RWPE2 (cell line): Measurements from ENCODE around the gene COL4A1.

Experiments used
- ATAC-seq: fragments of 200-7000 bp; cut with Tn5 transposase; 3 replicates; pipeline ENCODE4 v1.9.1; 2021; ENCODE audit warnings: low read depth
- DNase-seq: peaks from one replicate; pipeline ENCODE4 v3.0.0-alpha.2; 2020; ENCODE audit warnings: low spot score
- H3K27ac ChIP-seq: fragments of 450-650 bp; 2 replicates; pipeline ENCODE4 v1.5.1; 2017; ENCODE audit warnings: mild to moderate bottlenecking; ENCODE audit not compliant: poor library complexity, severe bottlenecking
- H3K27me3 ChIP-seq: fragments of 250-450 bp; sonication (Bioruptor Pico); 2 replicates; pipeline ENCODE4 v1.5.1; 2021; ENCODE audit warnings: mild to moderate bottlenecking, moderate library complexity; ENCODE audit not compliant: insufficient read depth, poor library complexity, severe bottlenecking
- H3K36me3 ChIP-seq: fragments of 250-450 bp; sonication (Bioruptor Pico); 2 replicates; pipeline ENCODE4 v1.5.1; 2020; ENCODE audit warnings: low read depth, mild to moderate bottlenecking, moderate library complexity
- H3K4me1 ChIP-seq: fragments of 250-450 bp; sonication (Bioruptor Pico); 2 replicates; pipeline ENCODE4 v1.5.1; 2021; ENCODE audit warnings: mild to moderate bottlenecking, moderate library complexity; ENCODE audit not compliant: insufficient read depth, poor library complexity, severe bottlenecking
- H3K4me3 ChIP-seq: fragments of 250-450 bp; sonication (Bioruptor Pico); 2 replicates; pipeline ENCODE4 v1.5.1; 2021; ENCODE audit warnings: mild to moderate bottlenecking, moderate library complexity; ENCODE audit not compliant: severe bottlenecking
- H3K9me3 ChIP-seq: fragments of 250-450 bp; sonication (Bioruptor Pico); 2 replicates; pipeline ENCODE4 v1.5.1; 2021; ENCODE audit warnings: mild to moderate bottlenecking, moderate library complexity; ENCODE audit not compliant: severe bottlenecking
- TF ChIP-seq, protein P1 (sequence below): fragments of 450-650 bp; IDR thresholded peaks from one replicate; pipeline ENCODE4 v1.5.1; 2017; ENCODE audit warnings: mild to moderate bottlenecking, moderate library complexity; ENCODE audit not compliant: poor library complexity, severe bottlenecking

The COL4A1 gene

GRCh38 chr13:110152351-110152750 lies 154.6 kb downstream of the COL4A1 start:
- TF ChIP-seq, protein P1, sequence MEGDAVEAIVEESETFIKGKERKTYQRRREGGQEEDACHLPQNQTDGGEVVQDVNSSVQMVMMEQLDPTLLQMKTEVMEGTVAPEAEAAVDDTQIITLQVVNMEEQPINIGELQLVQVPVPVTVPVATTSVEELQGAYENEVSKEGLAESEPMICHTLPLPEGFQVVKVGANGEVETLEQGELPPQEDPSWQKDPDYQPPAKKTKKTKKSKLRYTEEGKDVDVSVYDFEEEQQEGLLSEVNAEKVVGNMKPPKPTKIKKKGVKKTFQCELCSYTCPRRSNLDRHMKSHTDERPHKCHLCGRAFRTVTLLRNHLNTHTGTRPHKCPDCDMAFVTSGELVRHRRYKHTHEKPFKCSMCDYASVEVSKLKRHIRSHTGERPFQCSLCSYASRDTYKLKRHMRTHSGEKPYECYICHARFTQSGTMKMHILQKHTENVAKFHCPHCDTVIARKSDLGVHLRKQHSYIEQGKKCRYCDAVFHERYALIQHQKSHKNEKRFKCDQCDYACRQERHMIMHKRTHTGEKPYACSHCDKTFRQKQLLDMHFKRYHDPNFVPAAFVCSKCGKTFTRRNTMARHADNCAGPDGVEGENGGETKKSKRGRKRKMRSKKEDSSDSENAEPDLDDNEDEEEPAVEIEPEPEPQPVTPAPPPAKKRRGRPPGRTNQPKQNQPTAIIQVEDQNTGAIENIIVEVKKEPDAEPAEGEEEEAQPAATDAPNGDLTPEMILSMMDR: no peak
- no peaks in the 10 kb centered on the region for H3K4me1 ChIP-seq
- DNase-seq (no peak), ATAC-seq (no peak)
- H3K4me3 ChIP-seq: no peak overlapping the region
- no peak overlapping the region for H3K27ac ChIP-seq
- peaks cover 49% of the 10 kb centered on the region for H3K36me3 ChIP-seq
- no peaks in the 10 kb centered on the region for H3K9me3 ChIP-seq
- no peaks in the 10 kb centered on the region for H3K27me3 ChIP-seq

- TF ChIP-seq, protein P1: no peak
- no peaks in the 10 kb centered on the region for H3K4me1 ChIP-seq
- no peak overlapping the region for H3K4me3 ChIP-seq
- no peaks in the 10 kb centered on the region for H3K9me3 ChIP-seq
- ATAC-seq: no peak
- no peaks in the 10 kb centered on the region for H3K27me3 ChIP-seq
- peaks cover 40% of the 10 kb centered on the region for H3K36me3 ChIP-seq
- no peak for DNase-seq
- no peak overlapping the region for H3K27ac ChIP-seq
These were observed 155.5 kb downstream of the COL4A1 start for GRCh38 chr13:110151462-110151861.

- H3K27ac ChIP-seq: no peak overlapping the region
- H3K4me1 ChIP-seq: no peaks in the 10 kb centered on the region
- peaks cover 38% of the 10 kb centered on the region for H3K36me3 ChIP-seq
- DNase-seq (no peak), ATAC-seq (peak; percentile 17; the same call in 1 of the 3 replicates)
- TF ChIP-seq, protein P1: no peak
- no peaks in the 10 kb centered on the region for H3K27me3 ChIP-seq
- H3K4me3 ChIP-seq: no peak overlapping the region
- no peaks in the 10 kb centered on the region for H3K9me3 ChIP-seq
These were observed 156.4 kb downstream of the COL4A1 start for GRCh38 chr13:110150384-110151101.

DNA sequence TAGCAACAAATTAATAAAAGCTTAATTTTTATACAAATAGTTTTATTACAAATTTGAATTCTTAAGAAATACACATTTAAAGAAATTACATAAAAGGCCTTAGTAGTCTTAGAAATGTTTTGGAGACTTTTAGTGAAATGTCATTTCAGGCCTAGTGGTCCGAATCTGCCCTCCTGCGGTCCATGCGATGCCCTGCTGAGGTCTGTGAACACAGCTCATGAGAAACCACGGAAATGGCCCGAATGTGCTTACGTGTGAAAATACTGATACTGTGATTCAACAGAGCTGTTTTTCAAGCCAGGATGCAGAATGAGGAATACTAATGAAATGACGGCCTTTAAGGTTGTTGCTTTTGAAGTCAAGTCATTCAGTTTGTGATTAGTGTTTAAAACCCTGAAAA lies 157.9 kb downstream of the COL4A1 start:
- TF ChIP-seq, protein P1: no peak
- ATAC-seq: no peak

GRCh38 chr13:110140099-110140498 lies 166.9 kb downstream of the COL4A1 start:
- DNase-seq (no peak), ATAC-seq (no peak)
- Histone ChIP-seq H3K4me3 (no peak overlapping the region), H3K27ac (no peak overlapping the region), H3K27me3 (no peaks in the 10 kb centered on the region), H3K36me3 (no peaks in the 10 kb centered on the region), H3K4me1 (no peaks in the 10 kb centered on the region), H3K9me3 (no peaks in the 10 kb centered on the region)
- TF ChIP-seq, protein P1: no peak

More for the DNA sequence above, 157.9 kb downstream of the COL4A1 start:
- Histone ChIP-seq H3K4me1 (no peaks in the 10 kb centered on the region), H3K36me3 (peaks cover 38% of the 10 kb centered on the region), H3K4me3 (no peak overlapping the region), H3K27me3 (no peaks in the 10 kb centered on the region), H3K9me3 (no peaks in the 10 kb centered on the region), H3K27ac (no peak overlapping the region)
- DNase-seq: no peak
